HG03378 (cell line): ENCODE results near the gene ADCY7.
"Not testable (repeated sequence)": the region's sequence is repeated elsewhere in the genome, so short reads cannot be mapped to it uniquely, and the experiment has no call there.

Experiments
- ATAC-seq: cut with Tn5 transposase; IDR thresholded peaks from one replicate; pipeline ENCODE4 v1.9.1; 2021; ENCODE audit warnings: mild to moderate bottlenecking, moderate library complexity; ENCODE audit not compliant: unreplicated experiment

The ADCY7 gene

DNA sequence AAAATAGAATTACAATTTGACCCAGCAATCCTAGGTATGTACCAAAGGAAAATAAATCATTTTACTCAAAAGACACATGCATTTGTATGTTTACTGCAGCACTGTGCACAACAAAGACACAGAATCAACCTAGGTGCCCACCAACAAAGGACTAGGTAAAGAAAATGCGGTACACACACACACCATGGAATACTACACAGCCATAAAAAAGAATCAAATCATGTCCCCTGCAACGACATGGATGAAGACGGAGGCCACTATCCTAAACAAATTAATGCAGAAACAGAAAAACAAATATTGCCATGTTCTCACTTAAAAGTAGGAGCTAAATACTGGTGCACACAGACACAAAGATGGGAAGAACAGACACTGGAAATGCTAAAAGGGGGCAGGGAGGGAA lies 66.2 kb downstream of the ADCY7 start:
- ATAC-seq: no peak

GRCh38 chr16:50334106-50334975 lies 68.0 kb downstream of the ADCY7 start:
- ATAC-seq: no peak

- peak; percentile 49 for ATAC-seq
These were observed 69.0 kb downstream of the ADCY7 start for GRCh38 chr16:50335196-50335958.

DNA sequence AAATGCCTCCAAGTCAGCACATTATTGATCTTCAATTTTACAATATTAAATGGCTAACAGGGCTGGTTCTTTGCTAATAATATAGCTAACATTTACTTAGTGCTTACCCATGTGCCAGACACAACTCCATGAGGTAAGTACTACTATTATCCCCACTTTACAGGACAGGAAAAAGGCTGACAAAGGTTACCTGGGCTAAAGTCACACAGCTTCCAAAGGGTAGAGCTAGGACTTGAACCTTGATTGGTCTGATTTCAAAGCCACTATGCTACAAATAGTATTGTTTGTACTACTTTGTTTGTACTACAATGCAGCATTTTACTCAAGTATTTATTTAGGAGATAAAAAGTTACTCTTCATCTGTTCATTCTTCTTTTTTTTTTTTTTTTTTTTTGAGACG lies 70.5 kb downstream of the ADCY7 start:
- ATAC-seq: no peak

DNA sequence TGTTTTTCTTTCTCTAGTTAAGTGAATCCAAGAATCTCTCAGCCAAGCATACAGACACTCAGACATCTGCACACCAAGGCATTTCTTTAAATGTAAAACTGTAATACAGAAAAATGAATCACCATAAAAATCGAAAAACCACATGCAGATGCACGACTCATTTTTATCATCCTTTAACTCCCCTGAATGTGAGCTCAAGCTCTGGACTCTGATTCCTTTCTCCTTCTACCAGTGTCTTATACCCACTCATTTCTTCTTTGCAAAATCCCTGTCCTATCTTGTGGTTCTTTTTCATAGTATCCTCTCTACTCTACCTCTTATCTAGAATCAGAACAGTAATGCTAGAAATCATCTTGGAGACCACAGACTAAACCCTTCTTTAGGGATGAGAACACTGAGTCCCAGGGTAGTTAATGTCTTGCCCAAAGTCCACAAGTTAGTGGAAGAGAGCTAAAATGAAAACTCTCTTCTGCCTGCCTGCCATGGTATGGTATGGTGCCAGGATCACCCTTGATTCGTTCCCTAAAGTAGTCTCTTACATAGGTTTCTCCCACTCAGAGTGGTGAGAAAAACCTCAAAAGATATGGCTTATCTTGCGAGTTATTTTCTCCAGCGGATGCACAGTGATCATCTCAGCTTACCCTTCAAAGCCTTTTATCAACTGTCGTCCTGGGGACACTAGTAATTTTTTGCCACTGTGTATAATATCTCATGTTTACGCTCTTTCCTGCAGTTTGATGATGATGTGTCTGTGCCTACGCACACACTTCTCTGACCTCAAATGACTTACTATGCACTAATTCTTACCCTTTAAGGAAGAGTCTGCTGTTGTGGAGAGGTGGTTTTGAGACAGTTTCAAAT lies 72.2 kb downstream of the ADCY7 start:
- no peak for ATAC-seq

DNA sequence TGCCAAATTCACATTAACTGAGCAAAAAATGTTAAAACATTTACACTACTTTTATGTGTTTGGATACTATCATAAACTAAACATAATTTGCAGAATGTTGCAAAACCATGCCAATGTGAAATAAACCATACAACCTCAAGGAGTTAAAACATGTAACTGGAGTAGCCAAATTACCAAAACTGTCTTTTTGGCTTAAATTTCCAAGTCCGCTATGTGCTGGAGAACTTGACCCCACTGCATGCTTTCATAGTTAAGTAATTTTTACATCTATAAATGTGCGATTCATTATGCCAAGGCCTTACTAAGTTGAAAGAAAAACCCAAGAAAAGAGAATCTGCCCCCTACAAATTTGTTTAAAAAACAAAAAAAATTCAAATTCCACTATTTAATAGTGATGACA lies 74.2 kb downstream of the ADCY7 start:
- ATAC-seq: no peak

GRCh38 chr16:50343566-50343965 lies 77.2 kb downstream of the ADCY7 start:
- ATAC-seq: not testable (repeated sequence)

GRCh38 chr16:50345210-50345609 lies 78.9 kb downstream of the ADCY7 start:
- not testable (repeated sequence) for ATAC-seq

DNA sequence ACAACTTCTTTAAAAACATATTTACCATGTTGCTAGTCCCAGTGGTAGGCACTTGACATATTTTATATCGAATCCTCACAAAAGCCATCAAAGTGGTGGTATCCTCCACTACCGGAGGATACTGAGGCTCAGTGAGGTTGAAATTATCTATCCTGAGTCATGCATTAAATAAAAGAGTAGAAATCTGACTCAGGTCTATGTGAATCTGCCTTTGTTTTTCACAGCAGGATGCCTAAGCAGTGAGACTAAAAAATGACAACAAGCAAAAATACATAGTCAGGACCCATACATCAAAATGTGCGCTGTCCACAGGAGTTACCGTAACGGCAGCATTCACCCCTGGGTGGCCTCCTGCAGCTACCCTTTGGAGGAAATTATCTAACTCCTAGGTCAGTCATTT lies 84.8 kb downstream of the ADCY7 start:
- ATAC-seq: no peak

- ATAC-seq: no peak
These were observed 85.6 kb downstream of the ADCY7 start for GRCh38 chr16:50351952-50352351.

DNA sequence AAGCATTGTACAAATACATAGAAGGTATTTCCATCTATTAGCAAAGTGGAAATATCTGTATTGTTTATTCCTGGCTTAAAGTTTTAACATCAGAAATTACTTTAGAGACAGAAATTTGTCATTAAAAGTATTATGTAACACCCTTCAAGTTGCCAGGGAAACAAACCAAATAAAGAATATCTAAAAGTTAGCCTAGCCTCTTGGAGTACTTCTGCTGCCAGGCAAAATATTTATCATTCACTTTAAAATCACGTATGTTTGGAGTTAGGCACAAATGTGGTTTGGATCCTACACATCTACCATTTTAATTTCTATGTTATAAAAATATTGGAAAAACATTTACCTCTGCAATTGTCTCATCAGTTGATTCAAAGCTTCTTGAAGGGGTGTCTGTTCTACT lies 87.7 kb downstream of the ADCY7 start:
- ATAC-seq: no peak

DNA sequence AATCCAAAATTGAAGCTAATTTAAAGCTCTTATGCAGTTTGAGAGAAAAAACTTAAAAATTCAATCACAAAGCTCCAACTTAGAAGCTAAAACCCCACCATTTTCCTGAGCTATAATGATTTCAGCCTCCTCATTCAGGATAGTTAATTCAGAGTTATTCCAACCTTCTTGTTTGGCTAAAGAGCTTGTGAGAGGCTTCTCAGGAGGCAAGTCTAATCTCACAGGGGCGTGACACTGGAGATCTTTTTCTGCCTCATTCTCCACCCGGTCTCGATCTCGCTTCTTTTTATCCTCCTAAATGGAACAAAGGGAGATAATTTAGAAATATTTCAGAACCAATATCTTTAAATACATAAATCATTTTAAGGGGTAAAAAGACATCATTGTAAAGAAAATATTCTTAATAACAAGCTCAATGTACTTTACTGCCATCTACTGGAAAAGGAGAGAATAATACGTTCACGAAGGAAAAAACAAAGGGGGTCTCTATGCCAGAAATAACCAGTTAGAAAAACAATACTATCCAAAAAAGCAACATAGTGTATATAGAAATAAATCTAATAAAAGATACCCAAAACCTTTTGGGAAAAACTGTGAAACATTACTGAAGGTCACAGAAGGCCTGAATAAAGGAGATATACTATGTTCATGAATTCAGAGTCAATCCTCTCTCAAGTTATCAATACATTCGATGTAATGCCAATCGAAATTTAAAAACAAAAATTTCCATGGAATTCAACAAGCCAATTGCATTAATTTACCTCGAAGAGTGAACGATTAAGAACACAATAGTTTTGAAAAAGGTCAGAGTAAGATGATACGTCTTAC lies 88.5 kb downstream of the ADCY7 start:
- no peak for ATAC-seq

- no peak for ATAC-seq
These were observed 93.3 kb downstream of the ADCY7 start for GRCh38 chr16:50359626-50360025.

DNA sequence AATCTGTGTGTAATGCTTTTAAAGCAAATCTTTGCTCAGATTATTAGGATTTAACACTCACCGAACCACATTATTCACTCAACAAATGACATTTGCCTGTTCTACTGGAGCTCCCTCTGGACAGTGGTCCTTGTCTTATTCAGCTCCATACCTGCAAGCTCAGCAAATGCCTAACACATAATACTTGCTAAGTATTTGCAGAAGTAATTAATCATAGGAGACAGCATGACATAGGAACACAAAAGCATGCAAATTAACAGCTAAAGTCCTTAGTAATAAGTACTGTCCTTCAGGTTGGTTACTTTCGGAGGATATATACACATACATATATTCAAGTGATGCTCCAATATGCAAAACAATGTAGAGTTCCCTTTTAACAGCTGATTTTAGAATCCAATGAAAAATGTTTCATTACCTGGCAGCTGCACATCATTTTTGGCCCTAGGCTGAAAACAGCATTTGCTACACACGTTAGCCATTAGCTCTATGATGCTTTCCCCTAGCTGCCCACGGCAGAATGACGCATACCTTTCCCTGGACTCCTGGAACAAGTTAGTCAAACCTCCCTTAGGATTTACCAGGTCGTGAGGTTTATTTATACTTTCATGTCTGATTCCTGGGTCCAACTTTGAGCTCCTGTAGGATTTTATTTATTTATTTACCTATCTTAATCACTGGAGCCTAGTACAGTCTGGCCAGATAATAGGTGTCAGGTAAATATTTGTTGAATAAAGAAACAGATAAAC lies 93.9 kb downstream of the ADCY7 start:
- no peak for ATAC-seq

DNA sequence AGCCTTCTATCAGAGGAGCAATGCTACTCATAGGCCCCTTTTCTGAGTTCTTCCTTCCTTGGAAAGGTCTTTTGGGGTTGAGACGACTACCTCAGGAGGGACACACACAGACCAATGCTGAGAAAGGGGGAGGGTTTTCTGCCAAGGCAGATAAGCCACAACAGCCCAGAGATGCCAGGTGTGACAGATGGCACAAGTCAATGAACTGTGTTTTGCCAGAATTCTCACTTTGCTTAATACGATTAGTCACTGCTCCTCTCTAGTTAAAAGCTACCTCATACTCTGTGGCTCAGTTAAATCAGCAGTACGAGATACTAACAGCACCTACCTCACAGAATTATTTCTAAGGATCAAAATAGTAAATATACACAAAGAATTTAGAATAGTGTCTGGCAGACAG lies 94.4 kb downstream of the ADCY7 start:
- no peak for ATAC-seq

- no peak for ATAC-seq
These were observed 97.3 kb downstream of the ADCY7 start for GRCh38 chr16:50363656-50364055.

- ATAC-seq: no peak
These were observed 99.6 kb downstream of the ADCY7 start for GRCh38 chr16:50365791-50366575.
